SHP77 treated with DMSO at 0.1 percent for 48 hours (cell line): ENCODE results near the gene PYGM.
A peak's percentile ranks its signal among the peaks of the same experiment; 100 is the strongest.

Experiments used
- DNase-seq: peaks from one replicate; lab custom pipeline; 2025; lab: John Stamatoyannopoulos, UW

PYGM gene

DNA sequence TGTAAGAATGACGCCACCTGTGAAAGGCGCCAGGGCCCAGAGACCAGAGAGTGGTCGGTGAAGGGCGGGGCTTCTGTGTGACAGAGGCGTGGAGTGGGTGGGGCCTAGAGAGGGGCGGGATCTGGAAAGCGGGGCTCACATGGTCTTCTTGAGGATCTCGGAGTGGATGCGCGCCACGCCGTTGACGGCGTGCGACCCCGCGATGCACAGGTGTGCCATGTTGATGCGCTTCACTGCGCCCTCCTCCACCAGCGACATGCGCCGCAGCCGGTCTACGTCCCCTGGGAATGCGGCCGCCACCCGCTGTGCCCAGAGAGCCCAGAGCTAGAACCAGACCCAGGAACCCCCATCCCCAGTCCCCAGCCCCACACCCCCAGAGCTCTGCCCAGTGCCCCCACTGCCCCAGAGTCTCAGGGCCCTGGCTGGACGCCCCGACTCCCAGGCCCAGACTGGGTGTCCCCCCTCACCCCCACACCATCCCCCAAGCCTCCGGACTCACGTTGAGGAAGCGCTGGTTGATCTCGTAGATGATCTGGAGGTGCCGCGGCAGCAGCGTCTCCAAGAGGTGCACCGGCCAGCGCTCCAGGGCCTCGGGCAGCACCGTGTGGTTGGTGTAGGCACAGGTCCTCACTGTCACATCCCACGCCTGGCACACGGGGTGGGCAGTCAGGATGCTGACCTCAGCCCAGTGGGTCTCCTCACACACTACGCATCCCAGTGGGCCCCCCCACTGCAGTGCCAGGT lies 6.2 kb downstream of the PYGM start:
- no peak for DNase-seq

DNA sequence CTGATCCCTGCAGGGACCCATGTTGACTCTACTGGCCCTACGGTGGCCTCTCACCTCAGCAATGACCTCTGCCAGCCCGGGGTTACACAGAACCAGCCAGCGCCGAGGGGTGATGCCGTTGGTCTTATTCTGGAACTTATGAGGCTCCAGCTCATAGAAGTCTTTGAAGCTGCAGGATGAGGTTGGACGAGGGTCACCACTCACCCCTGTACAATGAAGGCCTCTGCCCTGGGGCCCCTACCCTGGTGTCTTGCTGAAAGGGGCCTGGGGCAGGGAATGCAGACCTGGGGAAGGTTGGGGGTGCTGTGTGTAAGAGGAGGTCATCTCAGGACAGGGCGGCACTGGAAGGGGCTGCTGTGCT lies 6.8 kb downstream of the PYGM start:
- no peak for DNase-seq

- peak; percentile 76 for DNase-seq
Observed at GRCh38 chr11:64752175-64752970, 7.4 kb downstream of the PYGM start.

DNA sequence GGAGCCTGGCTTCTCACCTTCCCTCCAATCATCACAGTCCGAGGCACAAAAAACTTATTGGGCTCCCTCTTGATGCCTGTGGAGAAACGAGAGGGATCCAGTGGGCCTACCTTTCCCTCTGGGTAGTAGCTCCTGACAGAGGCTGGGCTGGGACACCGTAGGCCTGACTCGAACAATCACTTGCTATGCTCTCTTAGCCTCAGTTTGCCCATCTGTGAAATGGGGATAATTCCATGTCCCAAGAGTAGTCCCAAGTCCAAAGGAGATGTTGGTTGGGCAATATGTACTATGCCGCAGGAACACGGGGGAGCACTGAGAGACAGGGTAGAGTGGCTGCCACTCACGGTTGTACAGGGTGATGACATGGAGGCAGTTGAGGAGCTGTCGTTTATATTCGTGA lies 8.2 kb downstream of the PYGM start:
- DNase-seq, result no peak

DNA sequence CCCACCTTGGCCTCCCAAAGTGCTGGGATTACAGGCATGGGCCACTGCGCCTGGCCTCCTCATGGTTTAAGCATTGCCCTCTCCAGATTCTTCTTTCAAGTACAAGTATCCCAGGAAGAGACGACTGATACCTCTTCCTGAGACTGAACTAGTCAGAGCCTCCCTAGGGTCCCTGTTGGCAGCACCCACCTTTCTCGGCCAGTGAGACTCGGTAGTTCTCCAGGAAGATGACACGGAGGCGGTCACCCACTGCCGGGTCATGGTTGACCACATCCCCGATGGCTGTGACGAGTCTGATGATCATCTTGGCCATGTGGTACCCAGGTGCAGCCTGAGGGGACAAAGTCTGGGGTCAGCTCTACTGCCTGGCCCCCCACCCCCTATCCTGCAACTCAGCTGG lies 8.6 kb downstream of the PYGM start:
- no peak for DNase-seq

DNA sequence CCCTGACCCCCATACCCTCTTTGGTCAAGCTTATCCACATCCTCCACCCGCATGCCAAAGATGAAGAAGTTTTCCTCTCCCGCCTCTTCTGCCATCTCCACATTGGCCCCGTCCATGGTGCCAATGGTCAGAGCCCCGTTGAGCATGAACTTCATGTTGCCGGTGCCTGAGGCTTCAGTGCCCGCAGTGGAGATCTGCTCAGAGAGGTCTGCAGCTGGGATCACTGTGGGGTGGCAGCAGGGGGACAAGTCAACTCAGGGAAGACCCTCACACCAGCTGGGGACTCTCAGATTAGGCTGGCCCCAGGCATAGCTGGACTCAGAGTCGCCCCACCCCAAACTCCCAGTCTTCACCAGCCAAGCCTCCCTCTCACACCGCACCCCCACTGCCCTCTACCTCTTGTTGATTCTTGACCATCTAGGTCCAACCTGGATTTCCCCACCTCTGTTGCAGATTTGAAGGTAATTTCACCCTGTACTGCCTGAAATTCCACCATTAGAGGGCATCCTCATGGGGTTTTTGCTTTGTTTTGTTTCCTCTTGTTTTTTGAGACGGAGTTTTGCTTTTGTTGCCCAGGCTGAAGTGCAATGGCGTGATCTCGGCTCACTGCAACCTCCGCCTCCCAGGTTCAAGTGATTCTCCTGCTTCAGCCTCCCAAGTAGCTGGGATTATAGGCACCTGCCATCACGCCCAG lies 9.3 kb downstream of the PYGM start:
- DNase-seq, result no peak

GRCh38 chr11:64747961-64748665 lies 11.7 kb downstream of the PYGM start:
- no peak for DNase-seq

DNA sequence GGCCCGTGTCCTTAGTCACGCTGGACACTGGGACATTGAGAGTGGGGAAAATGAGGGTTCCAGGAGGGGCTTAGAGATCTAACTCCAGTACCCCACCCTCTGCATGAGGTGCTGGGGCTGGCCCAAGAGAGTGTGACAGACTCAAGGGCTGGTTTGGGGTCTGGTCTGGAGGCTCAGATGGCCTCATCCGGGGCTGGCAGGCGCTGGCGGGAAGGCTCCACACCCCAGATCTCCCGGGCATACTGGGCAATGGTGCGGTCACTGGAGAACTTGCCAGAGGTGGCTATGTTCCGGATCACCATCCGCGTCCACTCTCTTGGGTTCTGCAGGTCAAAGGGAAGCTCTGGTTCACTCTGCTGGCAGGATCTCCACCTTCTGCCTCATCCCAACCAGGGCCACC lies 13.3 kb downstream of the PYGM start:
- no peak for DNase-seq

GRCh38 chr11:64745521-64746328 lies 14.0 kb downstream of the PYGM start:
- DNase-seq, result no peak

- no peak for DNase-seq
Observed at GRCh38 chr11:64745189-64745520, 14.6 kb downstream of the PYGM start.

- no peak for DNase-seq
Observed at GRCh38 chr11:64744544-64745188, 15.1 kb downstream of the PYGM start.

- DNase-seq, result no peak
Observed at GRCh38 chr11:64743591-64744543, 15.9 kb downstream of the PYGM start, which contains the start of gene RASGRP2. Gene RASGRP2, minus strand, starts transcription at chr11:64744142. Its CDS starts 1,276 bp downstream, at chr11:64742866.

GRCh38 chr11:64742889-64743590 lies 16.7 kb downstream of the PYGM start:
- no peak for DNase-seq

- no peak for DNase-seq
Observed at GRCh38 chr11:64742087-64742888, 17.5 kb downstream of the PYGM start.

- no peak for DNase-seq
Observed at GRCh38 chr11:64741375-64742086, 18.2 kb downstream of the PYGM start.

DNA sequence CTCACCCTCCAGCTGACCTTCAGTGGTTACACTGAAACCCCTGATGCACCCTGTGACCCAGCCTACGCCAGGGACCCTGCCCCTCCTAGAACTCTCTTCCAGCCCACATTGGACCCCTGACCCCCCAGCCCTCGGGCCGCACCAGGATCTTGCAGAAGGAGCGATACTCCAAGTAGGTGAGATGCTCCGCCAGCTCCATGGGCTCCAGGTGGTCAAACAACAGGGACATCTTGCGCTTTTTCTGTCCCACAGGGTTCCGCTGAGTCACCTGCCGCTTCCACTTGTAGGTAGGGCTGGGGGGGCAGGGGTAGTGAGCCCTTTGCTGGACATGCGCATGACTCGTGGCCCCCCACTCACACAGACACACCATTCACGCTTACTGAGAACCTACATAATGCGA lies 19.9 kb downstream of the PYGM start:
- DNase-seq, result no peak

GRCh38 chr11:64736654-64737053 lies 23.1 kb downstream of the PYGM start:
- no peak for DNase-seq
